HepG2 (cell line): ENCODE data around the gene PLA2G2A. TPM values are rescaled to one million over a fixed set of nuclear protein-coding genes. Genes with fewer than 3 reads are reported as not detected.

Experiments
- ATF7 ChIP-seq, 2 experiments: fragments of 450-650 bp in 1 of 2; sonication (generic) in 1 of 2; formaldehyde crosslinking in 1 of 2; IDR thresholded peaks; 2 replicates each; pipeline versions ENCODE4 v1.4.0 to v1.6.1; 2016 to 2020; ENCODE audit warnings: antibody characterized with exemption in 1 of 2, mild to moderate bottlenecking in 1 of 2, missing genetic modification reagents in 1 of 2
- GATAD2A ChIP-seq: IDR thresholded peaks from 2 replicates; pipeline ENCODE4 v1.6.1; 2016
- HMGA1 ChIP-seq: sonication (generic); formaldehyde crosslinking; conservative IDR thresholded peaks from 2 replicates; pipeline ENCODE4 v1.4.0; 2020; ENCODE audit warnings: missing genetic modification reagents
- KDM6A ChIP-seq: IDR thresholded peaks from 2 replicates; pipeline ENCODE4 v1.6.1; 2016; ENCODE audit warnings: low read depth
- MAF1 ChIP-seq: sonication (generic); formaldehyde crosslinking; IDR thresholded peaks from 2 replicates; pipeline ENCODE4 v1.5.0; 2020; ENCODE audit warnings: missing genetic modification reagents, borderline replicate concordance
- MXD4 ChIP-seq: IDR thresholded peaks from 2 replicates; pipeline ENCODE4 v1.6.1; 2016; ENCODE audit warnings: mild to moderate bottlenecking, missing biosample characterization, missing genetic modification reagents
- NPAS2 ChIP-seq: sonication (generic); formaldehyde crosslinking; IDR thresholded peaks from 2 replicates; pipeline ENCODE4 v1.8.0; 2022; ENCODE audit warnings: mild to moderate bottlenecking, missing genetic modification reagents, borderline replicate concordance
- NR2F6 ChIP-seq, 2 experiments: IDR thresholded peaks; 2 replicates each; pipeline ENCODE4 v1.6.1; 2016; ENCODE audit warnings: antibody characterized with exemption in 1 of 2, mild to moderate bottlenecking in 1 of 2
- RAD21 ChIP-seq: fragments of 450-650 bp; formaldehyde crosslinking; IDR thresholded peaks from 2 replicates; pipeline ENCODE4 v1.5.0; 2020; ENCODE audit warnings: mild to moderate bottlenecking
- RFXAP ChIP-seq: sonication (generic); formaldehyde crosslinking; IDR thresholded peaks from 2 replicates; pipeline ENCODE4 v1.4.0; 2020; ENCODE audit warnings: missing genetic modification reagents, borderline replicate concordance
- SNAPC4 ChIP-seq: sonication (generic); formaldehyde crosslinking; IDR thresholded peaks from 2 replicates; pipeline ENCODE4 v1.4.0; 2020; ENCODE audit warnings: mild to moderate bottlenecking, missing genetic modification reagents
- STAT5B ChIP-seq: sonication (generic); formaldehyde crosslinking; IDR thresholded peaks from 2 replicates; pipeline ENCODE4 v1.4.0; 2020; ENCODE audit warnings: missing genetic modification reagents
- ZBTB43 ChIP-seq: sonication (generic); formaldehyde crosslinking; conservative IDR thresholded peaks from 2 replicates; pipeline ENCODE4 v1.4.0; 2020; ENCODE audit warnings: missing genetic modification reagents
- ZHX1 ChIP-seq: sonication (generic); formaldehyde crosslinking; IDR thresholded peaks from 2 replicates; pipeline ENCODE4 v1.8.1; 2022; ENCODE audit warnings: low read depth, mild to moderate bottlenecking, missing genetic modification reagents
- ZNF317 ChIP-seq: sonication (generic); formaldehyde crosslinking; IDR thresholded peaks from 2 replicates; pipeline ENCODE4 v1.5.0; 2020; ENCODE audit warnings: mild to moderate bottlenecking, missing genetic modification reagents
- ZNF672 ChIP-seq: sonication (generic); formaldehyde crosslinking; IDR thresholded peaks from 2 replicates; pipeline ENCODE4 v1.8.1; 2022; ENCODE audit warnings: missing genetic modification reagents
- ZNF878 ChIP-seq: sonication (generic); formaldehyde crosslinking; IDR thresholded peaks from 2 replicates; pipeline ENCODE4 v1.8.1; 2023; ENCODE audit warnings: mild to moderate bottlenecking, missing genetic modification reagents, moderate library complexity
- polyA plus RNA-seq, 8 experiments: library from polyadenylated mRNA; depleted of rRNA in 3 of 8; stranded (reverse) in 7 of 8; unstranded in 1 of 8; fragments of >200 nt; fragmentation: Illumina TruSeq in 4 of 8; extraction: Trizol in 4 of 8; gene quantifications; 2 replicates each; pipeline versions ENCODE4 v1.2.1 to v1.2.3, GENCODE V29; 2011 to 2016; ENCODE audit warnings: low read depth in 4 of 8, missing spikeins in 1 of 8, mixed read lengths in 1 of 8; ENCODE audit not compliant: insufficient read depth in 1 of 8
- total RNA-seq, 5 experiments: library from RNA; depleted of rRNA; stranded (reverse); fragments of >200 nt; fragmentation: Illumina TruSeq; extraction: Trizol; gene quantifications; 2 replicates each; pipeline ENCODE4 v1.2.3, GENCODE V29; 2016; ENCODE audit warnings: low read depth in 1 of 5
- TF ChIP-seq, protein P1 (sequence below): sonication (generic); formaldehyde crosslinking; IDR thresholded peaks from 2 replicates; pipeline ENCODE4 v1.4.0; 2020; ENCODE audit warnings: missing genetic modification reagents
- TF ChIP-seq, protein P2 (sequence below): sonication (generic); formaldehyde crosslinking; IDR thresholded peaks from 2 replicates; pipeline ENCODE4 v1.5.1; 2020; ENCODE audit warnings: missing genetic modification reagents, mild to moderate bottlenecking, borderline replicate concordance

The PLA2G2A gene
- total and polyA plus RNA-seq, 2 of the 13 experiments (the other 11 are each of a cell fraction or from before 2014, with no cell fraction given) = 0.35 to 30.3 TPM

DNA sequence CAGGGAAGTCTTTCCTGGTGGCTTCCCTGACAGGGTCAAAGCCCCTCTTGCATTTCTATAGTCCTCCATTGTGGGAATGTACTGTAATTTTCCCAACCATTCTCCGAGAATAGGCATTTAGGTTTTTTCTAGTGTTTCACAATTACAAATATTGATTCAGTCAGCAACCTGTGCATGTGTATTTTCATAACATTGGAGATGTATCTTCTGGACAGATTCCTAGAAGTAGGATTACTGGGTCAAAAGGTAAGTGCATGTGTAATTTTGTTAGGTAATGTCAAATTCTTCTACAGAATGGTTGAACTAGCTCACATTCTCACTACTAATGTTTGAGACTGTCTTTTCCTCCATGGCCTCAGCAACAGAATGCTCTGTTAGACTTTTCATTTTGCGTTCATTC lies 8.3 kb upstream of the PLA2G2A start (continued):
- peak; percentile 69; the same call in 1 of the 2 replicates for TF ChIP-seq ZNF878 (CRISPR knock-in tag)
- TF ChIP-seq NR2F6 (IDR thresholded peaks at IDR 0.05) = peak; percentile 93
- peak; percentile 94 for TF ChIP-seq NR2F6 (CRISPR knock-in tag; IDR thresholded peaks at IDR 0.05)
- TF ChIP-seq, protein P1, sequence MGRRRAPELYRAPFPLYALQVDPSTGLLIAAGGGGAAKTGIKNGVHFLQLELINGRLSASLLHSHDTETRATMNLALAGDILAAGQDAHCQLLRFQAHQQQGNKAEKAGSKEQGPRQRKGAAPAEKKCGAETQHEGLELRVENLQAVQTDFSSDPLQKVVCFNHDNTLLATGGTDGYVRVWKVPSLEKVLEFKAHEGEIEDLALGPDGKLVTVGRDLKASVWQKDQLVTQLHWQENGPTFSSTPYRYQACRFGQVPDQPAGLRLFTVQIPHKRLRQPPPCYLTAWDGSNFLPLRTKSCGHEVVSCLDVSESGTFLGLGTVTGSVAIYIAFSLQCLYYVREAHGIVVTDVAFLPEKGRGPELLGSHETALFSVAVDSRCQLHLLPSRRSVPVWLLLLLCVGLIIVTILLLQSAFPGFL (CRISPR knock-in tag) = no peak
- TF ChIP-seq NPAS2 (CRISPR knock-in tag) = no peak
- no peak for TF ChIP-seq ZNF672 (CRISPR knock-in tag)
- no peak for TF ChIP-seq ZNF317
- TF ChIP-seq KDM6A = peak; percentile 65; the same call in 1 of the 2 replicates
- no peak; the same call in 1 of the 2 replicates for TF ChIP-seq MAF1 (CRISPR knock-in tag)
- TF ChIP-seq ZBTB43 (CRISPR knock-in tag) = peak; percentile 20; the same call in 1 of the 2 replicates
- no peak for TF ChIP-seq SNAPC4 (CRISPR knock-in tag)
- TF ChIP-seq, protein P2, sequence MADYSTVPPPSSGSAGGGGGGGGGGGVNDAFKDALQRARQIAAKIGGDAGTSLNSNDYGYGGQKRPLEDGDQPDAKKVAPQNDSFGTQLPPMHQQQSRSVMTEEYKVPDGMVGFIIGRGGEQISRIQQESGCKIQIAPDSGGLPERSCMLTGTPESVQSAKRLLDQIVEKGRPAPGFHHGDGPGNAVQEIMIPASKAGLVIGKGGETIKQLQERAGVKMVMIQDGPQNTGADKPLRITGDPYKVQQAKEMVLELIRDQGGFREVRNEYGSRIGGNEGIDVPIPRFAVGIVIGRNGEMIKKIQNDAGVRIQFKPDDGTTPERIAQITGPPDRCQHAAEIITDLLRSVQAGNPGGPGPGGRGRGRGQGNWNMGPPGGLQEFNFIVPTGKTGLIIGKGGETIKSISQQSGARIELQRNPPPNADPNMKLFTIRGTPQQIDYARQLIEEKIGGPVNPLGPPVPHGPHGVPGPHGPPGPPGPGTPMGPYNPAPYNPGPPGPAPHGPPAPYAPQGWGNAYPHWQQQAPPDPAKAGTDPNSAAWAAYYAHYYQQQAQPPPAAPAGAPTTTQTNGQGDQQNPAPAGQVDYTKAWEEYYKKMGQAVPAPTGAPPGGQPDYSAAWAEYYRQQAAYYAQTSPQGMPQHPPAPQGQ (CRISPR knock-in tag) = no peak
- no peak for TF ChIP-seq RAD21
- no peak for TF ChIP-seq ATF7 (IDR thresholded peaks at IDR 0.05)
- no peak for TF ChIP-seq ATF7 (CRISPR knock-in tag; IDR thresholded peaks at IDR 0.05)
- no peak for TF ChIP-seq RFXAP
- TF ChIP-seq GATAD2A (CRISPR knock-in tag) = peak; percentile 98
- no peak for TF ChIP-seq MXD4 (CRISPR knock-in tag)
- no peak for TF ChIP-seq ZHX1
- TF ChIP-seq HMGA1 (CRISPR knock-in tag) = no peak
- 0 out of 2 replicates have a peak, but pooled peaks have one; percentile 73 for TF ChIP-seq STAT5B (CRISPR knock-in tag)
